ENCODE measurements around the gene ATP5F1A. TPM values are rescaled to one million over a fixed set of nuclear protein-coding genes. Genes with fewer than 3 reads are reported as not detected.
"Not testable (repeated sequence)": the region's sequence is repeated elsewhere in the genome, so short reads cannot be mapped to it uniquely, and the experiment has no call there.

ATP5F1A gene
- polyA plus RNA-seq (2012; ENCODE audit: insufficient read depth, insufficient read length, low read depth) = 344 TPM

DNA sequence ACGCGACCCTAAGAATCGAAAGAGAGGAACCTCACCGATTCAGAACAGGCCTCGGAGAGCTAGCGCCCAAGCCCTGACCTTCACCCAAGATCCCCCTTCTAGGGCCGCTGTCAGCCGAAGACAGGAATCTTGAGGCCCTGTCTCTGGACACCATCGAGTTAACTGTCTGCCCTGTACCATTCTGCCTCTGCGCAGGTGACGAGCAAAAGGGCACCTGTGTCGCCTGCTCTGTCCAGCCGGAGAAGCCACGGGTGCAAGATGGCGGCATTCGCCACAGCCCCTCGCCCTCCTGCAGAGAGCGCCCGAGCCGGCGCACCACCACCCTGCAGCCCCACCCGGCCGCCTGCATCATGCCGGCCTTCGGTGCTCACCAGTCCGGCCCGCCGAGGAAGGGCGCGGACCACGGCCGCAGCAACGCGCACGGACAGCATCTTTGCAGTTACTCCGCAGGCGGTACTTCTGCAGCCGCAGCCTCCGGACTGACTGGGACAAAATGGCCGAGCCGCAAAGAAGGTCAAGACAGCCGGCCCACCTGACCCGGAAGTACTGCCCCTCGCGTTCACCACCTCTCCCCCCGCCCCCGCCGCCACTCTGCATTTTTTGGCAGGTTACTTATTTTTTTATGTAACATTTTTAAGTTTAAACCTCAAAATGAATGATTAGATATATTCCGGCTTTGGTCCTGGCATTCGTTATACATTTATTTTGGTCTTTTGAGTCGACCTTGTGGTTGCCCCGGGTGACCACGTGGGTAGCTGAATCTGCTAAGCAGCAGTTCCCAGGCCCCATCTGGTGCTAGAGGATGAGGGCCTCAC is at the start of gene ATP5F1A:
ATP5F1A (minus strand) TSS at position 496 of the 815 bp plus-strand sequence; CDS start at position 431, 65 bp downstream.
- peak; percentile 72 for DNase-seq
- Histone ChIP-seq H3K4me1 (no peaks in the 10 kb centered on the region), H3K36me3 (peaks cover 15% of the 10 kb centered on the region), H3K4me3 (ENCODE audit: low read depth, low read length) (peak within 1 kb of the TSS; percentile 89), H3K27me3 (no peaks in the 10 kb centered on the region), H3K9me3 (no peaks in the 10 kb centered on the region)
- TF ChIP-seq, protein P1, sequence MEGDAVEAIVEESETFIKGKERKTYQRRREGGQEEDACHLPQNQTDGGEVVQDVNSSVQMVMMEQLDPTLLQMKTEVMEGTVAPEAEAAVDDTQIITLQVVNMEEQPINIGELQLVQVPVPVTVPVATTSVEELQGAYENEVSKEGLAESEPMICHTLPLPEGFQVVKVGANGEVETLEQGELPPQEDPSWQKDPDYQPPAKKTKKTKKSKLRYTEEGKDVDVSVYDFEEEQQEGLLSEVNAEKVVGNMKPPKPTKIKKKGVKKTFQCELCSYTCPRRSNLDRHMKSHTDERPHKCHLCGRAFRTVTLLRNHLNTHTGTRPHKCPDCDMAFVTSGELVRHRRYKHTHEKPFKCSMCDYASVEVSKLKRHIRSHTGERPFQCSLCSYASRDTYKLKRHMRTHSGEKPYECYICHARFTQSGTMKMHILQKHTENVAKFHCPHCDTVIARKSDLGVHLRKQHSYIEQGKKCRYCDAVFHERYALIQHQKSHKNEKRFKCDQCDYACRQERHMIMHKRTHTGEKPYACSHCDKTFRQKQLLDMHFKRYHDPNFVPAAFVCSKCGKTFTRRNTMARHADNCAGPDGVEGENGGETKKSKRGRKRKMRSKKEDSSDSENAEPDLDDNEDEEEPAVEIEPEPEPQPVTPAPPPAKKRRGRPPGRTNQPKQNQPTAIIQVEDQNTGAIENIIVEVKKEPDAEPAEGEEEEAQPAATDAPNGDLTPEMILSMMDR (IDR thresholded peaks at IDR 0.05; ENCODE audit: low read depth, low read length) = no peak

DNA sequence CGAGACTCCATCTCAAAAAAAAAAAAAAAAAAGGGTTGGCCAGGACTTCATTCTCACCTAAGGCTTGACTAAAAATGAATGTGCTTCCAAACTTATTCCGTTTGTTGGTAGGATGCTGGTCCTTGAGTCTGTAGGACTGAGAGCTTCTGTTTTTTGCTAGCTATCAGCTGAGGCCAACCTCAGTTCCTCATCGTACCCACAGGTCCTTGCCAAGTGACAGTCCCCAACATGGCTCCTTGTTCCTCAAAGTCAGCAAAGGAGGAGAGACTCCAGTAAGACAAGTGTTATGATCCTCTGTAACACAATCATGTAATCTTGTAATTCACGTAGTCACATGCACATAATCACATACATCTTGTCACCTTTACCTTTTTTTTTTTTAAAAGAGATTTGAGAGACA is 43.1 kb upstream of the ATP5F1A start:
- no peak for DNase-seq

DNA sequence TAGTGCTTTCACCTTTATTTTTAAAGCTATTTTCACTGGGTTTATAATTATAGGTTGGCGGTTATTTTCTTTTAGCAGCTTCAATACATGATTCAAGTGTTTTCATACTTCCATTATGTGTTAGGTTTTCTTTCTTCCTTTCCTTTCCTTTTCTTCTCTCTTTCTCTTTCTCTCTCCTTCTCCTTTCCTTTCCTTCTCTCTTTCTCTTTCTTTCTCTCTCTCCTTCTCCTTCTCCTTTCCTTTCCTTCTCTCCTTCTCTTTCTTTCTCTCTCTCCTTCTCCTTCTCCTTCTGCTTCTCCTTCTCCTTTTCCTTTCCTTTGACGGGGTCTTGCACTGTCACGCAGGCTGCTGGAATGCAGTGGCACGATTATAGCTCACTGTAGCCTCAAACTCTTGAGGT is 42.1 kb upstream of the ATP5F1A start:
- TF ChIP-seq, protein P1 (IDR thresholded peaks at IDR 0.05; ENCODE audit: low read depth, low read length) = no peak
- Histone ChIP-seq H3K4me1 (no peaks in the 10 kb centered on the region), H3K4me3 (ENCODE audit: low read depth, low read length) (no peak overlapping the region), H3K9me3 (no peaks in the 10 kb centered on the region), H3K36me3 (no peaks in the 10 kb centered on the region), H3K27me3 (no peaks in the 10 kb centered on the region)
- no peak for DNase-seq

More for the DNA sequence above, 43.1 kb upstream of the ATP5F1A start:
- Histone ChIP-seq H3K4me1 (no peaks in the 10 kb centered on the region), H3K4me3 (ENCODE audit: low read depth, low read length) (no peak overlapping the region), H3K36me3 (no peaks in the 10 kb centered on the region), H3K27me3 (no peaks in the 10 kb centered on the region), H3K9me3 (no peaks in the 10 kb centered on the region)
- TF ChIP-seq, protein P1 (IDR thresholded peaks at IDR 0.05; ENCODE audit: low read depth, low read length) = no peak

DNA sequence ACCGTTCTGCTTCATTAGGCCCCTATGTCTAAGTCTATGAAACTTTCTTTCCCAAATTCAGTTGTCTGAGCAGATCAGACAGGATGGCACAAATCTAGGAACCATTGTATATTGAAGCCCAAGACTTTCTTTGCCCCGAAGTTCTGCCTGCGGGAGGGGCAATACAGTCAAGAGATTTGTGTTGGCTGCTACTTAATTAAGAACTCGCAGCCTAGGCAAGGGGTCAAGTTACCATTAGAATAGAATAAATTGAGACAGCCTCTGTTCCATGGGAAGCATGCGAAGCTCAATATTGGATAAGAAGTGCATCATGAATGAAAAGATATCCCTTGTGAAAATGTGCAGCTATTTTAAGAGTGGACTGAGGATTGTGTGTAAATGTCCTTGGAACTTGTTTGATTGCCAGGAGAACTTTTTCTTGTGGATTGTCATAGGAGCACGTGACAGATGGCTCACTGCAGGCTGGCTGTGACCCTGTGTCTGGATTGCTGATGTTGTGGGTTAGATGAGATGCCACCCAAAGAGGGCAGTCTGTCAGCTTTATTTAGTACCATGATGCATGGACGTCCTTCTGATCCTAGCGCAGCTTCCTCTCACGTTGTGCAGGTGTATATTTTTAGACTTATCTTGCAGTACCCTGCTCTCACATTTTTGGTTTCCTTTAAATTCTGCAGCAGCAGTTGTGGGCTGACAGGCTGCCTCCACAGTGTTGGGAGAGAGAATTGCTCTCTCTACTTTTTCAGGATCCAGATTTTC is 37.0 kb upstream of the ATP5F1A start:
- Histone ChIP-seq H3K27me3 (no peaks in the 10 kb centered on the region), H3K36me3 (no peaks in the 10 kb centered on the region), H3K9me3 (no peaks in the 10 kb centered on the region), H3K4me3 (ENCODE audit: low read depth, low read length) (no peak overlapping the region), H3K4me1 (no peaks in the 10 kb centered on the region)
- TF ChIP-seq, protein P1 (IDR thresholded peaks at IDR 0.05; ENCODE audit: low read depth, low read length) = no peak
- DNase-seq = no peak

DNA sequence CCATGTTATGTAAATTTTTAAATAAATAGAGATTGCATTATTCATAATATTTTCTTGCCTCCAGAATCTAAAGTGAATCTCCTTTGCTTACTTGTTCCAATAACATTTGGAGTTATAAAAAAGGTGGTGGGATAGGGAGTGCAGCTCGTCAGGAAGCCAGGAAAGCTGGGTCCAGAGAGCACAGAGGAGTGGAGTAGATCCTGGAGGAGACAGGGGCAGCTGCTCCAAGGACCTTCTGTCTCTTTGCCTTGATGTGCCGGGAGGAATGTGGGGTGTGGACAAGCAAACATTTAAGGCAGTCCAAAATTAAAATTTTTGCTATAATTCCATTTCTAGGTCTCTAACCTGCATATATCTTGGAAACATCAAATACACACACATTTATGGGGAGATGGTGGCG is 35.4 kb upstream of the ATP5F1A start:
- no peak for DNase-seq
- no peak overlapping the region for H3K4me3 ChIP-seq (ENCODE audit: low read depth, low read length)
- H3K36me3 ChIP-seq = no peaks in the 10 kb centered on the region
- TF ChIP-seq, protein P1 (IDR thresholded peaks at IDR 0.05; ENCODE audit: low read depth, low read length) = no peak
- H3K9me3 ChIP-seq = no peaks in the 10 kb centered on the region
- H3K4me1 ChIP-seq = no peaks in the 10 kb centered on the region
- H3K27me3 ChIP-seq = no peaks in the 10 kb centered on the region

DNA sequence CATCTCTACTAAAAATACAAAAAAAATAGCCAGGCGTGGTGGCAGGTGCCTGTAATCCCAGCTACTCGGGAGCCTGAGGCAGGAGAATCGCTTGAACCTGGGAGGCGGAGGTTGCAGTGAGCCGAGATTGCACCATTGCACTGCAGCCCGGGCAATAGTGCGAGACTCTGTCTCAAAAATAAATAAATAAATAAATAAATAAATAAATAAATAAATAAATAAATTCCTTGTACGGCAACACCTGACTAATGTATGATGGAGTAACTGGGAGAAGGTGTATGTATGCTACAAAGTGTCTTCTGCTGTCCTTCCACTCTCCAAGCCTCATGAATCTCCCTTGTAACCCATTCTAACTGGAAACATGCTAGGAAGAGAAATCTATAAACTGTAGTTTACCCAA is 32.5 kb upstream of the ATP5F1A start:
- not testable (repeated sequence) for H3K9me3 ChIP-seq; H3K27me3 ChIP-seq; H3K4me3 ChIP-seq (ENCODE audit: low read depth, low read length); DNase-seq; H3K36me3 ChIP-seq; H3K4me1 ChIP-seq
